ENCODE measurements around the gene UST.

UST gene

GRCh38 chr6:149006671-149007070, 259.8 kb downstream of the UST start:
- TF ChIP-seq CTCF (conservative IDR thresholded peaks at IDR 0.05) (no peak), ZFX (IDR thresholded peaks at IDR 0.05) (no peak)
- no peak overlapping the region for H3K27ac ChIP-seq

- no peak overlapping the region for H3K27ac ChIP-seq
- TF ChIP-seq ZFX (IDR thresholded peaks at IDR 0.05) = no peak
- TF ChIP-seq CTCF (conservative IDR thresholded peaks at IDR 0.05) = no peak
These were observed 261.0 kb downstream of the UST start for GRCh38 chr6:149007846-149008245.

- no peak for TF ChIP-seq ZFX (IDR thresholded peaks at IDR 0.05)
- TF ChIP-seq CTCF (conservative IDR thresholded peaks at IDR 0.05) = no peak
- no peak overlapping the region for H3K27ac ChIP-seq
These were observed 261.9 kb downstream of the UST start for GRCh38 chr6:149008741-149009140.

GRCh38 chr6:149012040-149012545, 265.3 kb downstream of the UST start:
- H3K27ac ChIP-seq = no peak overlapping the region
- no peak for TF ChIP-seq ZFX (IDR thresholded peaks at IDR 0.05)
- TF ChIP-seq CTCF (conservative IDR thresholded peaks at IDR 0.05) = no peak

- no peak overlapping the region for H3K27ac ChIP-seq
- TF ChIP-seq ZFX (IDR thresholded peaks at IDR 0.05) (no peak), CTCF (conservative IDR thresholded peaks at IDR 0.05) (no peak)
These were observed 266.9 kb downstream of the UST start for GRCh38 chr6:149013586-149014344.

- TF ChIP-seq CTCF (conservative IDR thresholded peaks at IDR 0.05) (no peak), ZFX (IDR thresholded peaks at IDR 0.05) (no peak)
- H3K27ac ChIP-seq = no peak overlapping the region
These were observed 268.1 kb downstream of the UST start for GRCh38 chr6:149014631-149015534.

Data from C4-2B (cell line).